Renal cortex interstitium (tissue), 11 donors: ENCODE results near the gene CARF. TPM values are rescaled to one million over a fixed set of nuclear protein-coding genes. Genes with fewer than 3 reads are reported as not detected.
"Not testable (repeated sequence)": the region's sequence is repeated elsewhere in the genome, so short reads cannot be mapped to it uniquely, and the experiment has no call there.

Experiments
- DNase-seq, 11 donors: peaks; one replicate each; pipeline ENCODE4 v3.0.0-alpha.2; 2013; ENCODE audit warnings: low read depth in 9 of 11, low spot score in 4 of 11; ENCODE audit errors: extremely low read depth in 1 of 11
- polyA plus RNA-seq, 3 donors: library from polyadenylated mRNA; unstranded; fragments of 120-200 nt; gene quantifications; one replicate each; pipeline ENCODE4 v1.2.1, GENCODE V29; 2013; ENCODE audit not compliant: insufficient read length in 3 of 3

The CARF gene
- polyA plus RNA-seq, 3 donors: 11.5 to 19.9 (median 15.8) TPM

DNA sequence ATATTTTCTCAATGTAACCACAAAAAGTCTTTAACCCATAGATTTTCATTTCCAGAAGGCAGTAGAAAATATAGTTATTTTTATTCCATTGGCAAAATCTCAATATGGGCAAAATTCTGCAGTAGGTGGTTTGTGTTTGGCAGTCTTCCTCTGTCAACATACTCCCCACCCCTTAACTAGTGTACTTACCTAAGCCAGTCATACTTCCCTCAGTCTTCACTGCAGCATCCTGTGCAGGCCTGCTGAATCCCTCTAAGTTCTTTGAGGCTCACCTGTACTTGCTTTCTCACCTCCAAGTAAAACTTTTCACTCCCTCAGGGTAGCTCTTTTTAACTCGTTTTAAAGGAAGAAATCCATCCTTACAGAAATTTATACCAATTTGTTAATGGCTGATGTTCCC lies 6.8 kb downstream of the CARF start:
- DNase-seq: no peak

DNA sequence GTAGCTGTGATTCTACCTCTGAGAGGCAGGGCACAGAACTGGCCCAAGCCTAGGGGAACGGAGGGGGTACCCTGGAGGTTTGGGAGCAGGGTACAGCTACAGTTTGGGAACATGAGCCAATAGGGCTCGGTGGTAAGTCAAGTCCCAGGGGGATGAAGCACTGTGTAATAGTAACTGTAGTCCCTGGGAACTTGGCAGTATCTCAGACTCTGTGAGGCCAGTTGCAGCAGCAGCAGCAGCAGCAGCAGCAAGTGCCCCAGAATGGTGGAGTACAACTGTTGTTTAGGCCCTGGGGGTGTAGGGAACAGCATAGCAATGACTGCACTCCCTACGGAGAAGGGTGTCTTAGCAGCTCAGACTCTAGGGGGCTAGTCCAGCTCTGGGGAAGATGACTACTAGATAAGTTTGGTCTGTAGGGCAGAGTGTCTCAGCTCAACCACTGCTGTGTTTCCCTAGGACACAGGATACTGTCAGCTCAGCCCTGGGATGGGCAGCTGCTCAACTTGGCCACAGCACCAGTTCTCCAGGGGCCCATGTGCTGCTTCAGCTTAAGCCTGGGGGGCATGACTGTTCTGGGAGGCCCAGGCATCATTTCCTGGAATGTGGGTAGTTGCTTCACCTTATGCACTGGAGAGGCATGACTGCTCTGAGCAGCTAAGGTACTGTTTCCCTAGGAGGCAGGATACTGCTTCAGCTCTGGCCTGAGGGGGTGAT lies 20.5 kb downstream of the CARF start:
- no peak for DNase-seq

DNA sequence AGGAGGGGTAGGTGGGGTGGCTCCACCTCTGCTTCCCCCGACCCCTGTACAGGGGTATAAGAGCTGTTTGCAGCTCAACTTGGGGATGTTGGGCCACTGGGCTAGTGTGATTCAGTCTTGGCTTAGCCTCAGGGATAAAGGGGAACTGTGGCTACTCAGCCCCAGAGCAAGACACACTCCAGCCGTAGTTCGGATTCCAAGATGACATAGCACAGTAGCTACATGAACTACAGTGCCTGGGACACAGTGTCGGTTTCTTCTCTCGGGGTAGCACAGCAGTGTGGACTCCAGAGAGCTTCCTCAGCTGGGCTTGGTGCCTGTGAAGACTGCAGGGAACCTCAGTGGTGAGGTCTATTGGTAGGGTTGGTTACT lies 21.1 kb downstream of the CARF start:
- no peak for DNase-seq

DNA sequence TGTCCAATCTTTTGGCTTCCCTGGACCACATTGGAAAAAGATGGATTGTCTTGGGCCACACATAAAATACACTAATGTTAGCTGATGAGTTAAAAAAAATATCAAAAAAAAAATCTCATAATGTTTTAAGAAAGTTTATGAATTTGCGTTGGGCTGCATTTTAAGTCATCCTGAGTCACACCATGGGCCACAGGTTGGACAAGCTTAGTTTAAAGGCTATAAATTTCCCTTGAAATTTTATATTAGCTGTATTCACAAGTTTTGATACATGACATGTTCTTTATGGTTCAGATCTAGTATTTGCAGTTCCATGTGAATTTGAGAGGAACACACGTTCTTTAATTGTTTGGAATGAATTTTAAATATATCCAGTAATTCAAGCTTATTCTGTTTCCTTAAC lies 21.9 kb downstream of the CARF start:
- no peak for DNase-seq

DNA sequence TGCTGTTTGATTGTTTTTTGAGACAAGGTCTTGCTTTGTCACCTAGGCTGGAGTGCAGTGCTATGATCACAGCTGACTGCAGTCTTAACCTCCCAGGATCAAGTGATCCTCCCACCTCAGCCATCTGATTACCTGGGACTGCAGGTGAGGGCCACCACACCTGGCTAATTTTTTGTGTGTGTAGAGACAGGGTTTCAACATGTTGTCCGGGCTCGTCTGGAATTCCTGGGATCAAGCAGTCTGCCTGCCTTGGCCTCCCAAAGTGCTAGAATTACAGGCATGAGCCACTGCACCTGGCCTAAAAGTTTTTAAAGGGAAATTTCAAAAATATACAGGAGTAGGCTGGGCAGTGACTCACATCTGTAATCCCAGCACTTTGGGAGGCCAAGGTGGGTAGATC lies 22.4 kb downstream of the CARF start:
- no peak for DNase-seq

DNA sequence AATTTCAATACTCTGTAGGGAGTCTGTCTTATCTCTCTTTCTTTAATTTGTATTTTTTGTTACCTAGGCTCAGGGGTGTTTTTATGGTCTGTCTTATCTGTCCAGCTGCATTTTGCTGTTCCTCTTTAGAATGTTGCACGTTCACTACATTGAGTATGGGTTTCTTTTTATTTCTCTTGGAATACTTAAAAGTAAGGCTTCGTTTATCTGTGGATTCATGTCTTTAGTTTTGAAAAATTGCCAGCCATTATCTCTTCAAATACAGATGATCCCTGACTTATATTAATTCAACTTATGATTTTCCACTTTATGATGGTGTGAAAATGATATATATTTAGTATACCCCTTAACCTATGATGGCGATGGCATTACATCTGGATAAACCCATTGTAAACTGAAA lies 26.9 kb downstream of the CARF start:
- DNase-seq: no peak

DNA sequence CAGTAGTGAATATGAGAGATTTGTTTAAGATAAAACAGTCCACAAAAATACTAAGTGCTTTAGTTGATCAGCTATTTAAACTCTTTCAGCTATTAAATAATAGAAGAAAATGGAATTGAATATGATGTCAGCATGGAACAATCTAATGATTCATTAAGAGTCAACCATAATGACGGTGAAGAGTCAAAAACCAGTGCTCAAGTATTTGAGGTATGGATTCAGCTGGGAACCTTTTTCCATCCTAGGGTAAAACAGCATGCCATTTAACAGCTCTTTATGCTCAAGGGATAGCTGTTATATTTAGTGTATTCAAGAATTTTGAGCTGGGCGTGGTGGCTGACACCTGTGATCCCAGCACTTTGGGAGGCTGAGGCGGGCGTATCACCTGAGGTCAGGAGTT lies 29.7 kb downstream of the CARF start:
- no peak for DNase-seq

DNA sequence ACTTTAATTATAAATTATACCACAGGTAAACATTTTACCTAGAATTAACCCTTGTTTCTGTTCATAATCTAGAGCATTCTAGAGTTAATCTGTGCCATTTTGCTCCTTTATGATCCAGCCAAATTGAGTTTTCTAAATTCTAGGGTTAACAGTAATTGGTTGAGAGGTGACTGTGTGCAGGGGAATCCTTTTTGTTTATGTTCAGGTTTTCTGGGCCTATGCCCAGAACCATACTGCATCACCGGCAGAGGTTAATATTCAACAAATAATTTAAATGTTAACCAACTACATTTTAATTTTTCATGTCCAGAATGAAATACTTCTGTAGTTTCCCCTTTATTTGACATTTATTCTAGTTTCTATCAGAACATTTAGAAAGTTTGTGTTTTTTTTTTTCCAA lies 32.3 kb downstream of the CARF start:
- no peak for DNase-seq

DNA sequence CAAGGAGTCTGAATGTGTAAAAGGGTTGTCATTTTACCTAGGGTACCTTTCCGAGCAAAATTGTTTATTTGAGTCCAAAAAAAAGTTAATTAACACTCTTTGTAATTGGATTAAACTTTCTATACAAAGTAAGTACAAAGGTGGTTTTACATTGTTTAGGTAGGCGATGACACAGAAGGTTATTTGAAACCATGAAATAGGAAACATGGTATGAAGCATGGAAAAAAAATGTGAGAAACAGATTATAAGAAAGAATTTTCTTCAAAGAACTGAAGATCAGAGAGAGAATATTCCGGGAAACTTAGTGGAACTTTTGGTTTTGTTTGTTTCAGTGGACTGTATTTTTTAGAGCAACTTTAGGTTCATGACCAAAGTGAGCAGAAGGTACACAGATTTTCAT lies 32.7 kb downstream of the CARF start:
- DNase-seq: no peak

DNA sequence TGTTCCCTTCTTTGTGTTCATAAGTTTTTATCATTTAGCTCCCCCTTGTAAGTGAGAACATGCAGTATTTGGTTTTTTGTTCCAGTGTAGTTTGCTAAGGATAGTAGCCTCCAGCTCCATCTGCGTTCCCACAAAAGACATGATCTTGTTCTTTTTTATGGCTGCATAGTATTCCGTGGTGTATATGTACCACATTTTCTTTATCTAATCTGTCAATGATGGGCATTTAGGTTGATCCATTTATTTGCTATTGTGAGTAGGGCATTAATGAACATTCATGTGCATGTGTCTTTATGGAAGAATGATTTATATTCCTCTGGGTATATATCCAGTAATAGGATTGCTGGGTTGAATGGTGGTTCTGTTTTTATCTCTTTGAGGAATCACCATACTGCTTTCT lies 33.4 kb downstream of the CARF start:
- DNase-seq: no peak

DNA sequence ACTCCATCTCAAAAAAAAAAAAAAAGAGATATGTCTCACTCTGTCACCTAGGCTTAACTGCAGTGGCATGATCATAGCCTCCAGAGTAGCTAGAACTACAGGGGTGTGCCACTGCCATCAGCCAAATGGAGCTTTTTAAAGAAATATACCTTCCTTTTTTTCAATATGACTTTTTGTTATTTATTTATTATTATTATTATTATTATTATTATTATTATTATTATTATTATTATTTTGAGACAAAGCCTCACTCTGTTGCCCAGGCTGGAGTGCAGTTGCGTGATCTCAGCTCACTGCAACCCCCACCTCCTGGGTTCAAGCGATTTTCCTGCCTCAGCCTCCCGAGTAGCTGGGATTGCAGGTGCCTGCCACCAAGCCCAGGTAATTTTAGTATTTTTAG lies 37.3 kb downstream of the CARF start:
- DNase-seq: not testable (repeated sequence)

DNA sequence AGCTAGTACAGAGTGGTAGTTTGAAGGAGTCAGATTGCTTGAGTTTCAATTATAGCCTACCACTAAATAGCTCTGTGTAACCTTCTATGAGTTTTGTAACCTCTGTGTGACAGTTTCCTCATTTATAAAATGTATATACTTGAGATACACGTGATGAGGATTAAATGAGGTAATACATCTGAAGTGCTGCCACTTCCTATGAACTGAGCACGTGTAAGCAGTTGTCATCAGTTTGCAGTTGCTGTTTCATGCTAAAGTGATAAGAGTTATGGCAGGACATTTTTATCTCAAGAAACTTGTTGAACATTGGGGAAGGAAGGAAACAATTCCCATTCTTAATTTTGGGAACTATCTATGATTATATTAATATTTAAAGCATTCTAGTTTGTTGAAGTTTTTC lies 38.5 kb downstream of the CARF start:
- DNase-seq: no peak

DNA sequence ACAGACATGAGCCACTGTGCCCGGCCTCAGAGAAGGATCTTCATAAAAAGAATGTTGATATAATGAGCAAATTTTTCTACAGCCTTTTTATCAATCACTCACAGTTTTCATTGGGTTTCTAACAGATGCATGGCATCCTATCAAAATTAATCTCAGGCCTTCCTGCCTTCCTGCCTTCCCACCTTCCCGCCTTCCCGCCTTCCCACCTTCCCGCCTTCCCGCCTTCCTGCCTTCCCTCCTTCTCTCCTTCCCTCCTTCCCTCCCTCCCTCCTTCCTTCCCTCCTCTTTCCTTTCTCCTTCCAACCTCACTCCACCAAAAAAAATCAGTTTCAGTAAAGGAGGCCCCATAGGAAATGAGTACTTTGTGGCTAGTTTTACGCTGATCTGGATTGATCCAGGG lies 48.4 kb downstream of the CARF start:
- DNase-seq: no peak

DNA sequence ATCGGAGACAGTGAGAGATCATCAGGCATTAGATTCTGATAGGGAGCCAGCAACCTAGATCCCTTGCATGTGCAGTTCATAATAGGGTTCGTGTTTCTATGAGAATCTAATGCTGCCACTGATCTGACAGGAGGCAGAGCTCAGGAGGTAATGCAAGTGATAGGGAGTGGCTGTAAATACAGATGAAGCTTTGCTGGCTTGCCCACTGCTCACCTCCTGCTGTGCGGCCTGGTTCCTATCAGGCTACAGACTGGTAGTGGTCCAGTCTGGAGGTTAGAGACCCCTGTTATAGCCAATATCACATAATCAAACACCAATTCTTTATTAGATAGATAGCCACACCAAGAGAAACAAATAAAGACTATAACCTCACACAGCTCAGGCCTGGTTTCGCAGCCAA lies 51.6 kb downstream of the CARF start:
- no peak for DNase-seq

DNA sequence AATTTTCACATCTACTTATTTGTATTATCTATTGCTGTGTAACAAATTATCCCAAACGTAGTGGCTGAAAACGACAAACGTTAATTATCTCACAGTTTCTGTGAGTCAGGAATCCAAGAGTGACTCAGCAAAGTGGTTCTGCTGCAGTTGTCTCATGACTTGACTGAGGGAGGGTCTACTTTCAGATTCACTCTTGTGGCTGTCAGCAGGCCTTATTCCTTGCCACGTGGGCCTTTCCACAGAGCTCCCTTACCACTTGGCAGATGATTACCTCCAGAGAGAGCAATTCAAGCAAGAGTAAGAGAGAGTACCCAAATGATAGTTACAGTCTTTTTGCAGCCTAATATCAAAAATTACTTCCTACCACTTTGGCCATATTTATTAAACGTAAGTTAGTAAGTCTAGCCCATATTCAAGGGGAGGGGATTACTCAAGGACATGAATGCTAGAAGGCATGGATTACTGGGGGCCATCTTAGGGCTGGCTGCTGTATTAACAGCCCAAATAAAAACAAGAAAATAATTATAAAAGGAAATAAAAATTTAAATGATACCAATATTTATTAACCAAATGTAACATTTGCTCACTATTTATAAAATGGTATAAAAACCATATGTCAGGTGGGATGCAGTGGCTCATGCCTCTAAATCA lies 53.9 kb downstream of the CARF start:
- DNase-seq: no peak

DNA sequence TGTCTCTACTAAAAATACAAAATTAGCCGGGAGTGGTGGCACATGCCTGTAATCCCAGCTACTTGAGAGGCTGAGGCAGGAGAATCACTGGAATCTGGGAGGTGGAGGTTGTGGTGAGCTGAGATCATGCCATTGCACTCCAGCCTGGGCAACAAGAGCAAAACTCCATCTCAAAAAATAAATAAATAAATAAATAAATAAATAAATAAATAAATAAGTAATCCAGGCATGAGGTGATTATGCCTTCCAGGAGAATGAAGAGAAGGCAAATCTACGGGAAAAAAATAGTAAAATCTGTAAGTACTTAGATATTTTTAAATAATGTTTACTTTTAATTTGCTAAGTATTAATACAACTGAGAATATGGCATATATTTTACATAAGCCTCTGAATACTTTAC lies 57.3 kb downstream of the CARF start:
- DNase-seq: not testable (repeated sequence)

DNA sequence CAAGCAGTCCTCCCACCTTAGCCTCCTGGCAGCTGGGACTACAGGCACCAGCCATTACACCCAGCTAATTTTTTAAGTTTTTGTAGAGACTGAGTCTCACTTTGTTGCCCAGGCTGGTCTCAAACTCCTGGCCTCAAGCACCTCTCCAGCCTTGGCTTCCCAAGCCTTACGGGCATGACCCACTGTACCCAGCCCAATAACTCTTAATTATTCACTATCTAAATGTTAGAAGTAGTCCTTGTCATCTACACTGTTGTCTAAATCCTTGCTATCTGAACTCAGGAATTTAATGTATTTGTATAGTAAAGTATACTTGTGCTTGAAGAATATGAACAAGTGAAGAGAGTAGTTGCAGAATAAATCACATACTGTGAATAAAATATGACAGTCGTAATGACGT lies 64.7 kb downstream of the CARF start:
- no peak for DNase-seq

DNA sequence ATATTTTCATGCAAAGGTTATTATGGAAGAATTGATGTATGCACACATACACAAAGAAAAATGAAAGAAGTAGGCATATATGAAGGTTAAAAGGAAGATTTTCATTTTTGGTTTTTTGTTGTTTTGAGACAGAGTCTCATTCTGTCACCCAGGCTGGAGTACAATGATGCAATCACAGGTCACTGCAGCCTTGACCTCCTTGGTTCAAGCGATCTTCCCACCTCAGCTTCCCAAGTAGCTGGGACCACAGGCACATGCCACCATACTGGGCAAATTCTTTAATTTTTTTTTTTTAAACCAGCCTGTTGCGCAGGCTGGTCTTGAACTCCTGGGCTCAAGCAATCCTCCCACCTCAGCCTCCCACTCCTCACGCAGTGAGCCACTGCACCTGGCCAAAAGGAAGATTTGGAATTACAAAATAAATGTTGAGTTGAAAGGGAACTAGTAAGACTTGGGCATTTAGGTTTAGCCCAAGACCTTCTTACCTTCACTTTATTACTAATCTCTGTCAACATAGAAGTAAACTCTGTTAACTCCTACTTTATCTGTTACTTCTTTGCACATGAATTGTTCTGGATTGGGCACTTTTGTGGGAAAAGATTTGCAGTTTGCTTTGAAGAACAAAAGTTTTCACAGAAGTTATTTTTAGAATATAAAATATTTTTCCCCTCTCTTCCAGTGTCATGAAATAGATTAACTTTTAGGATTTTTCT lies 70.9 kb downstream of the CARF start:
- DNase-seq: no peak

DNA sequence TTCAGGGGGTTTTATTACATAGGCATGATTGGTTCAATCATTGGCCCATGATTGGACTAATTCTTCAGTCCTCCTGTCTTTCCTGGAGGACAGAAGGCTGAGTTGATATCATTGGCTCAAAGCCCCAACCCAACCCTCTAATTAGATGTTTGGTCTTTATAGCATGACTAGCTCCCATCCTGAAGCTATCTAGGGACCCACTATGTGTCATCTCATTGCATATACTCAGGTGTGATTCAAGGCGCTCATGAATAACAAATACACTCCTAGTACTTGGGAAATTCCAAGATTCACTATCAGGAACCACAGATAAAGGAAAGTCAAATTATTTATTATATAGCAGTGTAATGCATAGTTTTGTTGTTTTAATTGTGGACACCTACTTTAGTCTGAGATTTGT lies 77.7 kb downstream of the CARF start:
- DNase-seq: no peak

DNA sequence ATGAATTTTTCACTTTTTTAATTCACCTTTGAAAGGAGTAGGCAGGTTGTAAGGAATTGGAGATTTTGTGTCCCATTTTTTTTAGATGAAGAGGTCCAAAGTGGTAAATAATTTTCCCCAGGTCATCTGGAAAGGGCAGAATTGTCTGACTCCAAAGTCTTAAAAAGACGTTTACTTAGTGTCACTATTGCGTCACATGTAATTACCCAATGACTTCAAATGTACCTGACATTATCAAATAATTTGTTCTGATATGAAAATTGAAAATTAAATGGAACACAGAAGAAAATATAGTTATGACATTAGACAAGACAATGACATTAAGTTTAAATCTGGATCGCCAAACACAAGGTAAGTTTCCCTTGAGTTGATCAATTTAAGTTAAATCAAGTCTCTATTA lies 78.4 kb downstream of the CARF start:
- DNase-seq: no peak

DNA sequence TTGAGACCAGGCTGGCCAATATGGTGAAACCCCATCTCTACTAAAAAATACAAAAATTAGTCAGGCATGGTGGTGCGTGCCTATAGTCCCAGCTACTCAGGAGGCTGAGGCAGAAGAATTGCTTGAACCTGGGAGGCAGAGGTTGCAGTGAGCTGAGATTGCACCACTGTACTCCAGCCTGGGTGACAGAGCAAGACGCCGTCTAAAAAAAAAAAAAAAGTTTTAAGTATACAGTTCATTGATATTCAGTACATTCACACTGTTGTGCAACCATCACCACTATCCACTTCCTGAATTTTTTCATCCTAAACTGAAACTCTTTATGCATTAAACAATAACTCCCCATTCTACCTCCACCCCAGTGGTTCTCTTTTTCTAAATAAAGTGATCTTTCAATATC lies 85.0 kb downstream of the CARF start:
- not testable (repeated sequence) for DNase-seq
